Endodermal cell (in vitro differentiated cells): ENCODE measurements around the gene WRAP73. TPM values are rescaled to one million over a fixed set of nuclear protein-coding genes. Genes with fewer than 3 reads are reported as not detected.
A peak's percentile ranks its signal among the peaks of the same experiment; 100 is the strongest.

ENCODE experiments used
- DNase-seq: peaks from one replicate; pipeline ENCODE4 v3.0.0-alpha.2; 2017
- H3K27ac ChIP-seq: 2 replicates; pipeline ENCODE4 v1.5.1; 2013; ENCODE audit warnings: mild to moderate bottlenecking, low read depth, low read length, moderate library complexity
- H3K27me3 ChIP-seq: 2 replicates; pipeline ENCODE4 v1.6.1; 2013; ENCODE audit warnings: mild to moderate bottlenecking, low read length, moderate library complexity; ENCODE audit not compliant: insufficient read depth, control insufficient read depth, poor library complexity, severe bottlenecking
- H3K36me3 ChIP-seq: 2 replicates; pipeline ENCODE4 v1.7.0; 2013; ENCODE audit warnings: mild to moderate bottlenecking, low read length, moderate library complexity; ENCODE audit not compliant: control insufficient read depth, insufficient read depth
- H3K4me1 ChIP-seq: one replicate; pipeline ENCODE4 v1.7.0; 2013; ENCODE audit warnings: low read length; ENCODE audit not compliant: control insufficient read depth, insufficient read depth
- H3K4me3 ChIP-seq: 2 replicates; pipeline ENCODE4 v1.5.1; 2013; ENCODE audit warnings: mild to moderate bottlenecking, low read length, moderate library complexity
- H3K9ac ChIP-seq: 2 replicates; pipeline ENCODE4 v1.6.1; 2013; ENCODE audit warnings: mild to moderate bottlenecking, low read length, moderate library complexity; ENCODE audit not compliant: poor library complexity, severe bottlenecking; ENCODE audit errors: extremely low read depth
- H3K9me3 ChIP-seq: 2 replicates; pipeline ENCODE4 v1.6.1; 2013; ENCODE audit warnings: mild to moderate bottlenecking, low read length, moderate library complexity; ENCODE audit not compliant: control insufficient read depth
- H3K27ac Mint-ChIP-seq: 2 replicates; pipeline ENCODE4 v1.8.0; 2020; ENCODE audit warnings: mixed read lengths
- H3K27me3 Mint-ChIP-seq: 2 replicates; pipeline ENCODE4 v1.8.0; 2021; ENCODE audit warnings: mild to moderate bottlenecking, mixed read lengths; ENCODE audit not compliant: insufficient read depth
- H3K36me3 Mint-ChIP-seq: 2 replicates; pipeline ENCODE4 v1.8.0; 2020; ENCODE audit warnings: low read depth, mixed read lengths
- H3K4me1 Mint-ChIP-seq: 2 replicates; pipeline ENCODE4 v1.8.0; 2020; ENCODE audit warnings: mixed read lengths
- H3K4me3 Mint-ChIP-seq: 2 replicates; pipeline ENCODE4 v1.8.0; 2020; ENCODE audit warnings: mild to moderate bottlenecking, moderate library complexity, mixed read lengths
- H3K9me3 Mint-ChIP-seq: 2 replicates; pipeline ENCODE4 v1.8.0; 2020; ENCODE audit warnings: mild to moderate bottlenecking, mixed read lengths
- WGBS, 2 experiments: methylation state at CpG; one replicate each; pipeline versions ENCODE4 v1.1.5 to v1.1.7; 2013; ENCODE audit warnings: missing lambda C conversion rate in 2 of 2, mixed read lengths in 1 of 2; ENCODE audit not compliant: insufficient coverage in 1 of 2, insufficient read length in 1 of 2; 5-methylcytosine and 5-hydroxymethylcytosine counted together
- total RNA-seq, 2 donors: library from RNA; stranded (reverse); fragmentation: NEBNext Ultra II Directional in 1 of 2; extraction: Animal tissue kit (Norgen Biotek cat#: 25700) in 1 of 2; gene quantifications; 2 replicates in 1 of 2; 3 replicates in 1 of 2; pipeline ENCODE4 v1.2.1, GENCODE V29; 2021
- TF ChIP-seq, protein P1 (sequence below): fragments of 200-600 bp; sonication (generic); conservative IDR thresholded peaks from 2 replicates; pipeline ENCODE4 v1.5.0; 2021; ENCODE audit warnings: antibody characterized with exemption, mild to moderate bottlenecking

WRAP73 gene
- total RNA-seq, 2 donors from 2014 or later, result 29.8 to 32.5 TPM

DNA sequence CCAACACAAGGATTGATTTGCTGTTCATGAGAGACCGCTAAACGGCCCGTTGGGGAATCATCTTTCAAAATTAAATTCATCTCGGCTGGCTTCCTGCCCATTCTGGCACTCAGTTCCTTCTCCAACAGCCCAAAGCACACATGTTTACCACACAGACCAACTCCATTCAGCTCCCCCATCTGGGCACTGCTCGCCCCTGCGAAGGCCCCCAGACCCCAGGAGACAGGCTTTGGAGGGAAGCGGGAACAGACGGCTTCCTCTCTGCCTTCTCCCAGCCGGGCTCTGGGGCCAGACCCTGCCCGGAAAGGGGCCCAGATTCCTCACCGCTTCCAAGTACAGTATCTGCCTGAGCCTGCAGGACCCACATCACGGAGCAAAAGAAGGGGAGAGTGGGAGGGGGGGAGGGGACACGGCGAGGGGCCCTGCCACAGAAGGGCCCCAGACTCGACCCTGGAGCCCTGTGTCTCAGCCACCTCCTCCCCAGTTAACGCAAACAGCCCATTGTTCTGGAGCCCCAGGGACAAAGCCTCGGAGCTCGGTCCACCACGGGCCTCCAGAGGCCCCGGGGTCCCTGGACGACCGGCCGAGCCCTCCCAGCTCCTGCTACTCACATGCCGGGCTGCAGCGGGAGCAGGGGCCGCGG lies 39.3 kb downstream of the WRAP73 start:
- peaks cover 31% of the 10 kb centered on the region for H3K4me1 ChIP-seq
- H3K4me3 Mint-ChIP-seq, result peak overlapping the region; percentile 73
- no peaks in the 10 kb centered on the region for H3K36me3 ChIP-seq
- 9 to 10% methylated on average over 14 to 27 of the region's 27 CpGs for WGBS, 2 experiments
- peak overlapping the region; percentile 57 for H3K9ac ChIP-seq
- DNase-seq, result peak; percentile 74
- H3K36me3 Mint-ChIP-seq, result no peaks in the 10 kb centered on the region
- H3K4me1 Mint-ChIP-seq, result peaks cover 37% of the 10 kb centered on the region
- peaks cover 12% of the 10 kb centered on the region for H3K27me3 Mint-ChIP-seq
- H3K27ac Mint-ChIP-seq, result peak overlapping the region; percentile 58
- H3K9me3 Mint-ChIP-seq, result no peaks in the 10 kb centered on the region
- peak overlapping the region; percentile 83 for H3K4me3 ChIP-seq
- peak overlapping the region; percentile 22 for H3K27ac ChIP-seq
- TF ChIP-seq, protein P1, sequence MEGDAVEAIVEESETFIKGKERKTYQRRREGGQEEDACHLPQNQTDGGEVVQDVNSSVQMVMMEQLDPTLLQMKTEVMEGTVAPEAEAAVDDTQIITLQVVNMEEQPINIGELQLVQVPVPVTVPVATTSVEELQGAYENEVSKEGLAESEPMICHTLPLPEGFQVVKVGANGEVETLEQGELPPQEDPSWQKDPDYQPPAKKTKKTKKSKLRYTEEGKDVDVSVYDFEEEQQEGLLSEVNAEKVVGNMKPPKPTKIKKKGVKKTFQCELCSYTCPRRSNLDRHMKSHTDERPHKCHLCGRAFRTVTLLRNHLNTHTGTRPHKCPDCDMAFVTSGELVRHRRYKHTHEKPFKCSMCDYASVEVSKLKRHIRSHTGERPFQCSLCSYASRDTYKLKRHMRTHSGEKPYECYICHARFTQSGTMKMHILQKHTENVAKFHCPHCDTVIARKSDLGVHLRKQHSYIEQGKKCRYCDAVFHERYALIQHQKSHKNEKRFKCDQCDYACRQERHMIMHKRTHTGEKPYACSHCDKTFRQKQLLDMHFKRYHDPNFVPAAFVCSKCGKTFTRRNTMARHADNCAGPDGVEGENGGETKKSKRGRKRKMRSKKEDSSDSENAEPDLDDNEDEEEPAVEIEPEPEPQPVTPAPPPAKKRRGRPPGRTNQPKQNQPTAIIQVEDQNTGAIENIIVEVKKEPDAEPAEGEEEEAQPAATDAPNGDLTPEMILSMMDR, result no peak
- no peaks in the 10 kb centered on the region for H3K27me3 ChIP-seq
- no peaks in the 10 kb centered on the region for H3K9me3 ChIP-seq

DNA sequence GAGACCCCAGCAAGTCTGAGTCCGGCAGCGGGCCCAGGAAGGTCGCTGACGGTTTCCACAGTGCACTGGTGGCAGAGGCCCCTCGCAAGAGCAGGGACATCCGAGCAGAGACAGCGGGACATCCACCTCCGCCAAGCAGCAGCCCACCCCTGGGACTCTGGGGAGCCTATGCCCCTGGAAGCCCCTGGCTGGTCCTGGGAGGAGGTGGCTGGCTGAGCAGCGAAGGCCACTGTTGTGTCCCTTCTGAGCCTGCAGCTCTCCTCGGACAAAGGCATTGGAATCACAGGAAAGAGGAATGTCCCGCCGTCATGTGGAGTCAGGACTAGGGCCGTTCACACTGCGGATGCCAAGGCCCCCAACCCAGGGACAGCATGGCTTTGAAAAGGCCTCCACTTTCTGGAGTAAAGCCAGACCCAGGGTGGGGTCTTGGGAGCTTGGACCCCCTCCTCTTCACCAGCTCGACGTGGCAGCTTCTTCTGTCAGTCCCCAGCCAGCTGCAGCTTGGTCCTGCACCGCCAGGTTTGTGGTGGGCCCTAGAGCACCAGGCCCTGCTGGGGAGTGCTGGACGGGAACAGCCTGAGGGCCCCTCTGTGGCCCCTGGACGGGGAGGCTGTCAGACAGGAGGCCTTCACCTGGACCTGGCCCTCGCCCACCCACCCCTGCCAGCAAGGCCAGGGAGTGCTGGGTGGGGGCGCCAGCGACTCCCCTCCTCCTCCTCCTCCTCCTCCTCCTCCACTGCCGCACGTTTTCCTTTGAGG lies 40.0 kb downstream of the WRAP73 start:
- peak overlapping the region; percentile 83 for H3K4me3 ChIP-seq
- no peaks in the 10 kb centered on the region for H3K9me3 ChIP-seq
- TF ChIP-seq, protein P1, result no peak
- H3K27me3 ChIP-seq, result no peaks in the 10 kb centered on the region
- WGBS, 2 experiments, result 67 to 74% methylated on average over 16 to 24 of the region's 24 CpGs
- Mint-ChIP-seq H3K9me3 (no peaks in the 10 kb centered on the region), H3K4me3 (peak overlapping the region; percentile 73), H3K27ac (peak overlapping the region; percentile 58), H3K4me1 (peaks cover 35% of the 10 kb centered on the region), H3K27me3 (peaks cover 12% of the 10 kb centered on the region), H3K36me3 (no peaks in the 10 kb centered on the region)
- peak; percentile 77 for DNase-seq
- peak overlapping the region; percentile 27 for H3K27ac ChIP-seq
- peaks cover 29% of the 10 kb centered on the region for H3K4me1 ChIP-seq
- no peaks in the 10 kb centered on the region for H3K36me3 ChIP-seq
- H3K9ac ChIP-seq, result no peak overlapping the region

DNA sequence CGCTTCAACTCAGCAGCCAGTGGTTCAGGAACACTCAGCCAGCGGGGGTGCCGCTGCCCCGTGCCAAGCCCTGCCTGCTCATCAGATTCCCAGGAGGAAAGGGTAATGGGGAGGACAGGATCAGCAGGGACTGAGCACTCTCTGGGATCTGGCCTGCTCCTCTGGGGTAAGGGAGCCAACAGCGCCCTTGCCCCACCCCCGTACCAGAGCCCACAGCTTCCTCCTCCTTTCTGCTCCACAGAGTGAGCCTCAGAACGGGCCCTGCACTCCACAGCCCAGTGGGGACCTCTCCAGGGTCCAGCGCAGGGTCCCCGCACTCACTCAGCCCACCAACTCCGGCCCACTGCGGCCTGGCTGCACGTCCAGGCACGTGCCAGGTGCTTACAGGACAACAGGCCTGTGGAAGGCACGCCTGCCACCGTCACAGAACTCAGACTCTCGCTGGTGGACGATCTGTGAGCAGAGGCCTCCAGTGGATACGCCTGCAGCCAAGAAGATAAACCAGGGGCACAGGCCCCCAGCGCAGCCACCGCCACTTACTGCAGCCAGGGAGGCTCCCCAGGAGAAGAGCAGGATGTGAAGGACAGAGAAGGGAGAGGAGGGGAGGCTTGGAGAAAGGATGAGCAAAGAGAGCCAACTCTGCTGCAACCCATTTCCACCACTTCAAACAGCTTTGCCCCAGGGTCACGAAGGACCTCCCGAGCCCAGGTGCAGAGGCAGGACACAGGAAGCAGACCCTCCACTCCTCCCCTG lies 40.7 kb downstream of the WRAP73 start:
- H3K4me1 Mint-ChIP-seq, result peaks cover 28% of the 10 kb centered on the region
- no peaks in the 10 kb centered on the region for H3K9me3 Mint-ChIP-seq
- H3K27ac Mint-ChIP-seq, result peak overlapping the region; percentile 30
- Histone ChIP-seq H3K27me3 (no peaks in the 10 kb centered on the region), H3K9me3 (no peaks in the 10 kb centered on the region), H3K9ac (no peak overlapping the region), H3K36me3 (no peaks in the 10 kb centered on the region), H3K4me1 (peaks cover 23% of the 10 kb centered on the region), H3K4me3 (no peak overlapping the region), H3K27ac (no peak overlapping the region)
- H3K36me3 Mint-ChIP-seq, result no peaks in the 10 kb centered on the region
- TF ChIP-seq, protein P1, result no peak
- WGBS, 2 experiments, result 83 to 89% methylated on average over 15 to 22 of the region's 22 CpGs
- peaks cover 12% of the 10 kb centered on the region for H3K27me3 Mint-ChIP-seq
- peak overlapping the region; percentile 73 for H3K4me3 Mint-ChIP-seq
- DNase-seq, result no peak
